Heart left ventricle (tissue), 13 donors: ENCODE measurements around the gene GZMB.
"Not testable (repeated sequence)": the region's sequence is repeated elsewhere in the genome, so short reads cannot be mapped to it uniquely, and the experiment has no call there.

Source experiments
- POLR2A ChIP-seq, 2 donors: fragments of 450-650 bp; IDR thresholded peaks; one replicate each; pipeline ENCODE4 v1.6.1; 2017; ENCODE audit warnings: antibody characterized with exemption in 2 of 2, mild to moderate bottlenecking in 2 of 2, moderate library complexity in 2 of 2
- TF ChIP-seq, protein P1 (sequence below), 12 donors: fragments of 200-600 bp; sonication (generic) in 4 of 12; IDR thresholded peaks; one replicate each; pipeline versions ENCODE4 v1.5.0 to v1.8.0; 2018 to 2022; ENCODE audit warnings: antibody characterized with exemption in 12 of 12, mild to moderate bottlenecking in 5 of 12
- donor health status: ischemic (EF 13 %, LVEDD 7.1; RV severe dilation, severe dysfunction).
- donor health status: DM: no; HTN: yes; CAD: no.
- donor health status: DM: no; HTN: no; CAD: no.
- donor health status: ischemic (EF 25% LVEDD 6.9; RV normal size, moderate dysfunction).
- donor health status: ischemic (EF 25% LVEDD 5.7; RV mildly dilated, moderate dysfunction).
- donor health status: ischemic (EF 35%, LVEDD 5.7; RV mildly dilated, moderate dysfunction).
- donor health status: nonischemic (EF 11% LVEDD 7.7; RV severe dilation, severe dysfunction).
- donor health status: DM: yes; HTN: yes; CAD: no.
- donor health status: PGD.
- donor health status: ischemic (EF 29% LVEDD 5.4; RV normal size, mild dysfunction).
- donor health status: nonischemic (EF 23%, LVEDD 6.1; RV moderate dilation, normal function).

GRCh38 chr14:24648361-24648760 lies 14.4 kb upstream of the GZMB start:
- TF ChIP-seq, protein P1, sequence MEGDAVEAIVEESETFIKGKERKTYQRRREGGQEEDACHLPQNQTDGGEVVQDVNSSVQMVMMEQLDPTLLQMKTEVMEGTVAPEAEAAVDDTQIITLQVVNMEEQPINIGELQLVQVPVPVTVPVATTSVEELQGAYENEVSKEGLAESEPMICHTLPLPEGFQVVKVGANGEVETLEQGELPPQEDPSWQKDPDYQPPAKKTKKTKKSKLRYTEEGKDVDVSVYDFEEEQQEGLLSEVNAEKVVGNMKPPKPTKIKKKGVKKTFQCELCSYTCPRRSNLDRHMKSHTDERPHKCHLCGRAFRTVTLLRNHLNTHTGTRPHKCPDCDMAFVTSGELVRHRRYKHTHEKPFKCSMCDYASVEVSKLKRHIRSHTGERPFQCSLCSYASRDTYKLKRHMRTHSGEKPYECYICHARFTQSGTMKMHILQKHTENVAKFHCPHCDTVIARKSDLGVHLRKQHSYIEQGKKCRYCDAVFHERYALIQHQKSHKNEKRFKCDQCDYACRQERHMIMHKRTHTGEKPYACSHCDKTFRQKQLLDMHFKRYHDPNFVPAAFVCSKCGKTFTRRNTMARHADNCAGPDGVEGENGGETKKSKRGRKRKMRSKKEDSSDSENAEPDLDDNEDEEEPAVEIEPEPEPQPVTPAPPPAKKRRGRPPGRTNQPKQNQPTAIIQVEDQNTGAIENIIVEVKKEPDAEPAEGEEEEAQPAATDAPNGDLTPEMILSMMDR (IDR thresholded peaks at IDR 0.05): not testable (repeated sequence)
- not testable (repeated sequence) for TF ChIP-seq POLR2A (IDR thresholded peaks at IDR 0.05)
